Effector memory CD8-positive, alpha-beta T cell (primary cell): ENCODE data around the gene XDH.

Source experiments
- ATAC-seq: fragments of 150-1000 bp; cut with Tn5 transposase; replicated peaks from 2 replicates; pipeline ENCODE4 v1.10.0; 2021; ENCODE audit warnings: mild to moderate bottlenecking, moderate library complexity
- DNase-seq, 3 experiments: peaks; one replicate each; pipeline ENCODE4 v3.0.0; 2021
- H3K27ac Mint-ChIP-seq, 2 donors: one replicate each; pipeline ENCODE4 v1.8.0; 2022; ENCODE audit warnings: mild to moderate bottlenecking in 2 of 2, mixed read lengths in 2 of 2, moderate library complexity in 2 of 2
- H3K27me3 Mint-ChIP-seq, 2 donors: one replicate each; pipeline ENCODE4 v1.8.0; 2022; ENCODE audit warnings: mixed read lengths in 2 of 2
- H3K36me3 Mint-ChIP-seq: one replicate; pipeline ENCODE4 v1.8.0; 2022; ENCODE audit warnings: mild to moderate bottlenecking, moderate library complexity, mixed read lengths; ENCODE audit not compliant: insufficient read depth
- H3K4me1 Mint-ChIP-seq, 2 donors: one replicate each; pipeline ENCODE4 v1.8.0; 2022; ENCODE audit warnings: low read depth in 2 of 2, mixed read lengths in 2 of 2
- H3K4me3 Mint-ChIP-seq, 2 donors: one replicate each; pipeline ENCODE4 v1.8.0; 2022; ENCODE audit warnings: mild to moderate bottlenecking in 2 of 2, mixed read lengths in 2 of 2, moderate library complexity in 2 of 2
- H3K9me3 Mint-ChIP-seq, 2 donors: one replicate each; pipeline ENCODE4 v1.8.0; 2022; ENCODE audit warnings: mixed read lengths in 2 of 2

XDH gene

DNA sequence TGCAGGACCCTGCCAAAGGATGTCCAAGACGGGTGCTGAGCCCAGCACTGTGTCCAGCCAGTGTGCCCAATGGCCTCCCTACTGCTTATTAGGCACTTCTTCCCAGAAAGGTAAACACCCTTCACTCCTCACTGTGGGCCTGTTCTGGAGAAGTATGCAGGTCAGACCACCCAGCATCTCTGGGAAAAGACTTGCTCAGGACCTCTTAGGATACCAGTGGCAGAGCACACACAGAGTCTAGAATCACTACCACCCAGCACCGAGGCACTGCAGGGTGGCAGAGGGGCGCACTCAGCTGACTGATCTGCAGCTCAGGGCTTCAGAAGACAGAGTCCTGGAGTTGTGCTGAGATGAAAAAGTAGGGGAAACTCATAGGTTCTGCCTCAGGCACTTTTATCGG, 25.8 kb downstream of the XDH start:
- ATAC-seq (no peak), DNase-seq (no peak)
- Mint-ChIP-seq H3K36me3 (no peaks in the 10 kb centered on the region), H3K27ac (no peak overlapping the region), H3K4me3 (no peak overlapping the region), H3K27me3 (peaks cover 7 to 18% of the 10 kb centered on the region in 2 donors), H3K4me1 (no peaks in the 10 kb centered on the region), H3K9me3 (no peaks in the 10 kb centered on the region)

DNA sequence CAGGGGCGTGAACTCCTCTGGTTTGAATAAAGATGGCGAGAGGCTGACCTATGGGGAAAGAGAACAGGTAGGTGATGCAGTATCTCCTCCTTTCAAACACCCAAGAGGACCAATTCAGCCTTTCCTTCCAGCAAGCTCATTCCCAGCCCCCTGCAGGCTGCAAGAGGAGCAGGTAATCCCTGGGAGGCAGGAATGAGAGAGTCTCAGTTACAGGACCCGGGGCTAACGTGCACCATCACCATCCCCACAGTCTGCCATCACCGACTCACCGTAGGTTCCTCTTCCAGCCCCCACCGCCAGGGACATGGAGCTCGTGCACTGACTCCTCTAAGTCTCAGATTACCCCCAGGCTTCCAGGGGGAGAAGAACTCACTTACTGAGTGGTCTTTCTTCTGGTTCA, 26.7 kb downstream of the XDH start:
- H3K27me3 Mint-ChIP-seq: peaks cover 1 to 18% of the 10 kb centered on the region in 2 donors
- no peaks in the 10 kb centered on the region for H3K9me3 Mint-ChIP-seq
- no peak for ATAC-seq
- H3K27ac Mint-ChIP-seq: no peak overlapping the region
- no peak overlapping the region for H3K4me3 Mint-ChIP-seq
- no peak for DNase-seq
- no peaks in the 10 kb centered on the region for H3K4me1 Mint-ChIP-seq
- H3K36me3 Mint-ChIP-seq: no peaks in the 10 kb centered on the region

DNA sequence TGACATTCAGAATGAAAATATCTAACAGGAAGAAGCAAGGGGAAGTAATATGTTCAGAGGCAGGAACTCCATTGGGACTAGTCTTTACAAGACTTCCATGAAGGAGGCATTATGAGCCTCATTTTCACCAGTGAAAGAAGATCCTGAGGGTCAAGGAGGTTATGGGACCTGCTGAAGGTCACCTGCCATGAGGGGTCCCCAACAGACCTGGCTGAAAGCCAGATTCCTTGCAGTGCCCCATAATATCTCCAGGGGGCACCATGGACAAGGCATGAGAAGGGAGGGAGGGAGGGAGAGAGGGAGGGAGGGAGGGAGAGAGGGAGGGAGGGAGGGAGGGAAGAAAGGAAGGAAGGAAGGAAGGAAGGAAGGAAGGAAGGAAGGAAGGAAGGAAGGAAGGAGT, 27.9 kb downstream of the XDH start:
- H3K36me3 Mint-ChIP-seq: no peaks in the 10 kb centered on the region
- no peaks in the 10 kb centered on the region for H3K4me1 Mint-ChIP-seq
- no peak overlapping the region for H3K4me3 Mint-ChIP-seq
- no peaks in the 10 kb centered on the region for H3K9me3 Mint-ChIP-seq
- H3K27me3 Mint-ChIP-seq: peaks cover 5 to 21% of the 10 kb centered on the region in 2 donors
- DNase-seq (no peak), ATAC-seq (no peak)
- H3K27ac Mint-ChIP-seq: no peak overlapping the region

DNA sequence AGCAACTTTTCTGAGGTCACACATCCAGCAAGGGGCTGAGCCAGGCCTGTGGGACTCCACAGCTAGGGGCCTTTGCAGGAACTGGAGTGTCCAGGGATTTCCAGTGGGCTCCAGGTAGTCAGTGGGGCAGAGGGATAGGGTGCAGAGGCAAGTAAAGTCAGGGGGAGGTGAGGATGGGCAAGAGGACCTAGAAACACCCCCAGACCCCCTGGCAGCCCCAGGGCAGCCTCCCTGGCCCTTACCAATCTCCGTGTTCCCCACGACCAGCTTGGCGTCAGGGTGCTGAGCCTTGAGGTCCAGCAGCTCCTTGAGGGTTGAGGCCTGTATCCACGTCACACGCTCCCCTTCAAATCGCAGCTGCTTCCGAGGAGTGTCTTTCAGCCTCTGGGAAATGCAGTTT, 28.4 kb downstream of the XDH start:
- ATAC-seq (no peak), DNase-seq (no peak)
- Mint-ChIP-seq H3K4me3 (no peak overlapping the region), H3K27ac (no peak overlapping the region), H3K36me3 (no peaks in the 10 kb centered on the region), H3K4me1 (no peaks in the 10 kb centered on the region), H3K27me3 (peaks cover 10 to 26% of the 10 kb centered on the region in 2 donors), H3K9me3 (no peaks in the 10 kb centered on the region)

DNA sequence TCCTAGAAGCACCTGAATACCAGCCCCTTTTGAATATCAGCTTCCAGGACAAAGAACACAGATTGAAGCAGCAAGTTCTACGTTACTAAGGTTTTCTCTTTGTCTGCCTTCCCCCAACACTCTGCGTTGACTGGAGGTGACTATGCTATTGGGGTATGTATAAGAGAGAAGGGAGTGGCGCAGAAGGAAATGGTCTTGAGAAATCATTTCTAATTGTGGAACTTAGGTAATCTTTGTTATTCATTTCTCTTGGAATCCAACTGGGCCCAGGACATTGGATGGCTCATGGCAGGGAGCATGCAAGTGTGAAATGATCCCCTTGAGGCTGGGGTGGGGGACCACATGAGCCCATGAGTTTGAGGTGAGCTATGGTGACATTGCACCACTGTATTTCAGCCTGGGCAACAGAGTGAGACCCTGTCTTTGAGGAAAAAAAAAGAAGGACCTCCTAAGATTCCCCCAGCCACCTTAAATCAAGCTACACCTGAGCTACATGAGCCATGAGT, 29.7 kb downstream of the XDH start:
- Mint-ChIP-seq H3K4me1 (no peaks in the 10 kb centered on the region), H3K36me3 (no peaks in the 10 kb centered on the region), H3K27me3 (peaks cover 10 to 26% of the 10 kb centered on the region in 2 donors), H3K9me3 (no peaks in the 10 kb centered on the region), H3K4me3 (no peak overlapping the region), H3K27ac (no peak overlapping the region)
- DNase-seq (no peak), ATAC-seq (no peak)

DNA sequence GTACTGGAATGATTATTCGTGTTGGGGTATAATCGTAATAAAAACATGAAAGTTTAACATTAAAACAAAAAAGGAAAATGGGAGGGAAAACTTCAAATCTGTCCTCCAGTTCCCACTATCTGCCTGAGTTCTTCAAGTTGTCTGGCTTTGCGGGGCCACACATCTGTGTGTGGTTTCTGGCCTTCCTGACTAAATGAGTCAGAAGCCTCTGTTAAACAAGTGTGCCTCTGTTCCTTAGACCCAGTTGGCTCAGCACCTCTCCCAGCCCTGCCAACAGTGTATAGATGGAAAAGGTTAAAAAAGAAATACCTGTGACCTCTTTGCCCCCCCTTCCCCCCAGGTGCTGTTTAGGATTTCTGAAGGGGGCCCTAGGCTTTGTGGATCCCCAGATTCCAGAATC, 30.2 kb downstream of the XDH start:
- no peaks in the 10 kb centered on the region for H3K4me1 Mint-ChIP-seq
- DNase-seq (no peak), ATAC-seq (no peak)
- H3K4me3 Mint-ChIP-seq: no peak overlapping the region
- no peaks in the 10 kb centered on the region for H3K9me3 Mint-ChIP-seq
- H3K27me3 Mint-ChIP-seq: peaks cover 10 to 26% of the 10 kb centered on the region in 2 donors
- no peak overlapping the region for H3K27ac Mint-ChIP-seq
- H3K36me3 Mint-ChIP-seq: no peaks in the 10 kb centered on the region

DNA sequence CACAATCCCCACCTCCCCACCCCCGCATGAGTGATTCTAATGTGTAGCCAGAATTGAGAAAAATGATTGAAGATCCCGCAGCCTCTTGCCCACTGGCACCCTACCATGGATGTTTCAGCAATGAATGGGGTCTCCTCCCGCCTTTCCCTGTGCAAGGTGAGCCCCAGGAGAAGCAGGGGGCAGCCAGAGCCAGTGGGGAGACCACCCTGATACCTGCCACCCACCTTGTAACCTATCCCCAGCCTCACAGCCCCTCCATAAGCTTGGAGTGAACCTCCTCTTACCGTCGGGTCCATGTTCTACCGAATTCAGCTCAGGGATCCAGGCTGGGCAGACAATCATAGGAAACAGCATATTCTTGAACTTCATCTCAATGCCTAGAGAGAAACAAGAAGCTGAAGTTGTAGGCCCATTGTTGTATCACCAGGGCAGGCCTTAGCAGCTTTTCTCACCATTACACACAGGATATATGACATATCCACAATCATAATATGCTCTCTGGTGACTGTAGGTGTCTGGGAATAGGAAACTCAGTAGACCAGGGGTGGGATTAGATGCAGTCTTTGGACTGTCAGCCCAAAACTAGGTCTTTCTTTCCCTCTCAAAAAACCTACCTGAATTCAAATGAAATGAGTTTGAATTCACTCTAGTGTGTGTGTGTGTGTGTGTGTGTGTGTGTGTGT, 30.9 kb downstream of the XDH start:
- Mint-ChIP-seq H3K27me3 (peaks cover 10 to 20% of the 10 kb centered on the region in 2 donors), H3K27ac (no peak overlapping the region), H3K4me1 (no peaks in the 10 kb centered on the region), H3K4me3 (no peak overlapping the region), H3K36me3 (no peaks in the 10 kb centered on the region), H3K9me3 (no peaks in the 10 kb centered on the region)
- DNase-seq (no peak), ATAC-seq (no peak)

DNA sequence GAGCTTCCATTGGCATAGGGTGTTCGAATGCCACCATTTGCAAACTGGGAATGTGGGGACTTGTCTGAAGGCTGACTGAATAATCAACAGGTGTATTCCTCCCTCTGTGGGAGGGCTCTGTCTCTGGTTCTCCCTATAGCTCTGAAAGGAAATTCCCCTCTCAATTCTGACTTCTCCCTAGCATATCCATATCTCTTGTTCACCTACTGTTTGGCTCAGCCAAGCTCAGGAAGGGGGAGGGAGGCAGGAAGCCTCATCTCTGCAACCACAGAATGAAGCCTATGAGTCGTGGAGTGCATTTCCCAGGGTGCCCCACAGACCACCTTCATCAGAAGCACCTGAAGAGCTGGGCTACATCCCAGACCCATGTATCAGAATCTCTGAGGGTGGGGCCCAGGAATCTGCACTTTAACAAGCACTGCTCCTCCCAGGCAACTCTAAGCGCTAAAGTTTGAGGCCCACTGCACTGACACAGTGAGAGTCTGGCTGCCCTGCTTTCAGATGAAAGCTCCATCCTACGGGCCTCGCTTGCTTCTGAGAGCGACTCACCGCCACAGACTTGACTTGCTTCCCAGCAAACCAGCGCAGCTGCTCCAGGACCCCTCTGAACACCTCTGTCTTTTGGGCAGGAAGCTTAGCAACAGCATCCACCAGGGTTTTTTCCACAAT, 32.0 kb downstream of the XDH start:
- ATAC-seq (no peak), DNase-seq (no peak)
- Mint-ChIP-seq H3K27me3 (peaks cover 10% of the 10 kb centered on the region in 2 donors), H3K9me3 (no peaks in the 10 kb centered on the region), H3K27ac (no peak overlapping the region), H3K36me3 (no peaks in the 10 kb centered on the region), H3K4me1 (no peaks in the 10 kb centered on the region), H3K4me3 (no peak overlapping the region)

DNA sequence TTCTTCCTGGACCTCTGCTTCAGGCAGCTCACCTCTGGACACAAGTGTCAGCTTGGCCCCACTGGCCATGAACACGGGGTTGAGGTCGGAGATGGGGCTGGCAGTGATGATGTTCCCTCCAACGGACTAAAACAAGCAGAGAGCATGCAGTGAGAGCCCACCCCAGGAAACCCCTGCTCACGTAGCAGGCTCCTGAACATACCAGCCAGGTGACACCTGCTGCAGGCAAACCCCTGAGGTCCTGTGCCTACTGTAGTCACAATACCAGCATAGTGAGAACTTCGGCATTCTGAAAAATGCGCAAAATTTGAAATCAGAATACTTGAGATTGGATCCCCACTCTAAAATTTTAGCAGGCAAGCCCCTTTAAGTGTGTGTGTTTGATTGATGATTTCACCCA, 32.9 kb downstream of the XDH start:
- Mint-ChIP-seq H3K9me3 (no peaks in the 10 kb centered on the region), H3K4me1 (no peaks in the 10 kb centered on the region), H3K4me3 (no peak overlapping the region), H3K27me3 (peaks cover 8 to 10% of the 10 kb centered on the region in 2 donors), H3K27ac (no peak overlapping the region), H3K36me3 (no peaks in the 10 kb centered on the region)
- no peak for ATAC-seq
- no peak for DNase-seq

DNA sequence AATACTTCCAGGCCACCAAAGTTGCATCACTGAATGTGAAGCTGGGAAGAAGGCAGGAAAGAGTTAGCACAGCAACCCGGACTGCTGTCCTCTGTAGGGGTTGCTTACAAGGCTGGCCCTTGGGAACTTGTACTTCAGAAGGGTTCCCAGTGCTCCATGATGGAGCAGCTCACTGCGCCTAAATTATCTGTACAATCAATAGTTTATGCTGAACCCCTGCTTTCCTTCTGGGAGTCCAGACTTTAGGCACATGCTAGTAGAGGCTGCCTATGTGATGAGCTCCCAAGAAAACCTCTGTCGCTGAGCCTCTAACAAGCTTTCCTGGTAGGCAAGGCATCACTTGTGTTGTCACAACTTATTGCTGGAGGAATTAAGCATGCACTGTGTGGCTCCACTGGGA, 34.3 kb downstream of the XDH start:
- peaks cover 8 to 12% of the 10 kb centered on the region in 2 donors for H3K27me3 Mint-ChIP-seq
- H3K4me3 Mint-ChIP-seq: no peak overlapping the region
- H3K36me3 Mint-ChIP-seq: no peaks in the 10 kb centered on the region
- H3K9me3 Mint-ChIP-seq: no peaks in the 10 kb centered on the region
- no peak for ATAC-seq
- H3K27ac Mint-ChIP-seq: no peak overlapping the region
- no peaks in the 10 kb centered on the region for H3K4me1 Mint-ChIP-seq
- DNase-seq: no peak

DNA sequence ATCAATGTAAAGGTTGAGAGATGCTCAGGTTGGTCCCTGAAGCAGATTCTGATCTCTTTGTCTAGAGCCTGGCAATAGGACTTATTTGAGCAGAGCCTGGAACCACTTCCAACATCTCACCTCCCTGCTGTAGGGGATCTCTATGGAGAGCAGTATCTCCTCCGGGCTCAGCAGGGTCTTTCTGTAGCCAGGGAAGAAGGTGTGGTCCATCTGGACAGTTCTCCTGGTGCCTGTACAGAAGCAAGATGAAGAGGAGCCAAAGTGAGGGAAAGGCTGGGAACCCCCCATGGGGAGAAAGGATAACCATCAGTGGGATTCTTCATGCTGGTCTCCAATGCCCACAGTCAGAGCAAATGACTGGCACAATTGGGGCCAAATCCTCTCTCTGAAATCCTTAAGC, 34.8 kb downstream of the XDH start:
- Mint-ChIP-seq H3K9me3 (no peaks in the 10 kb centered on the region), H3K4me3 (no peak overlapping the region), H3K4me1 (no peaks in the 10 kb centered on the region), H3K27ac (no peak overlapping the region), H3K27me3 (peaks cover 8 to 15% of the 10 kb centered on the region in 2 donors), H3K36me3 (no peaks in the 10 kb centered on the region)
- no peak for ATAC-seq
- no peak for DNase-seq

DNA sequence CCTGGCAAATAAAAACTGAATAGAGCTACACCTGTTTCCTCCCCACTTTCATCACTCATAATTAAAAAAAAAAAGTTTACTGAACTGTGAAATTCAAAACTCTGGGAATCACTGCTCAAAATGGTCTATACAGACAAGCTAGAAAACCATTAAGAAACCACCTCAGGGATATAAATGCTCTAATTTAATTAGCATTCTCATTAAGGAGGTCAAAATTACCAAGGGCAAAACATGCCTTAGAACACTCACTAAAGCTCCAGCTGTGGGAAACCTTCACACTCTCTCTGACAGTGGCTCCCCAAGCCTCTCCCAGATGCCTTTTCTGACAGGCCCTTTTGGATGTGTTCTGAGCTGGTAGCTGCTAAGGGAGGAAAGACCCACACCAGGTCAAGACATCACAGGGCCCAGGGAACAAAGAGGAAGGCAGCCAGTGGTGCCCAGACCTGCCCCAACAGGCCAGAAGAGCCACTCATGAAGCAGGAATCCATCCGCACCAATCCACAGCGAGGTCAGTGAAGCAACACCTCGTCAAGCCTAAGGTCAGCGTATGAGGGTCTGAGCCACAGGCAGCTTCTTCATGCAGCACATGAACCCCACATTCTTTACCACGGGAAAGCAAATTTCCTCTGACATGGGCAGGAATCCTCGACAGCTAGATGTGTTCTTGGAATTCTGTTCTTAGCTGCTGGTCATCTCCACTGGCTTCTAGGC, 35.6 kb downstream of the XDH start:
- Mint-ChIP-seq H3K4me1 (no peaks in the 10 kb centered on the region), H3K4me3 (no peak overlapping the region), H3K36me3 (no peaks in the 10 kb centered on the region), H3K9me3 (no peaks in the 10 kb centered on the region), H3K27me3 (peaks cover 8 to 15% of the 10 kb centered on the region in 2 donors), H3K27ac (no peak overlapping the region)
- ATAC-seq (no peak), DNase-seq (no peak)

DNA sequence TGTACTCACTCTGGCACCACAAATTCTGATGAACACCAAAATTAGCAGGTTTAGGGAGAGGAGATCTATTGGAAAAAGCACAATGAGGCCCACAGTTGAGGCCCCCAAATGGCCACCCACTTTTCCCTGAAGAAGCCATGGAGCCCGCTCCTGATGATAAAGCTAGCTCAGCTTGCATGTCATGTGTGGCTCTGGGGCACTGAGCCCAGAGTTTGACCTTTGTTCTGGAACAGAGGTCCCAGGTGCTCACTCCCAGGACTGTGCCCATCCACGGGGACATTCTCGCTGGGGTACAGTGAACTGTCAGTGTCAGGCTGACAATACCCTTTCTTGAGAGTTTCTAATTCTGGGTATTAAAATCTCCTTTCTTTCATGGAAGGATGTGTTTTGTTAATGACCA, 36.2 kb downstream of the XDH start:
- Mint-ChIP-seq H3K4me3 (no peak overlapping the region), H3K4me1 (no peaks in the 10 kb centered on the region), H3K27ac (no peak overlapping the region), H3K9me3 (no peaks in the 10 kb centered on the region), H3K27me3 (peaks cover 8 to 15% of the 10 kb centered on the region in 2 donors), H3K36me3 (no peaks in the 10 kb centered on the region)
- DNase-seq: no peak
- ATAC-seq: no peak

DNA sequence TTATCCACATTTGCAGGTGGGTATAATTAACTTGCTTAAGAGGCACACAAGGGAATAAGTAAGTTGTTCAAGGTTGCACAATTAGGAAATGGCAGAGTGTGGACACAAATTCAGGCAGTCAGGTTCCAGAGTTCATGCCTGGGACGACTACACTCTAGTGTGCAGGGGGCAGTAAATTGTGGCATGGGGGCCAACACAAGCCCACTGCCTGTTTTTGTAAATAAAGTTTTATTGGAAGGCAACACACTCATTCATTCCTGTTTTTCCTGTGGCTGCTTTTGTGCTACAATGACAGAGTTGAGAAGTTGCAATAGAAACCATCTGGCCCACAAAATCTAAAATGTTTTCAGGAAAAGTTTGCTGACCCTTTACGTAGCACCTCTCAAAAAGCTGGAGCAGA, 41.4 kb downstream of the XDH start:
- Mint-ChIP-seq H3K27ac (no peak overlapping the region), H3K4me1 (no peaks in the 10 kb centered on the region), H3K36me3 (no peaks in the 10 kb centered on the region), H3K27me3 (peaks cover 5 to 7% of the 10 kb centered on the region in 2 donors), H3K9me3 (no peaks in the 10 kb centered on the region), H3K4me3 (no peak overlapping the region)
- ATAC-seq (no peak), DNase-seq (no peak)
